Fibroblast of mammary gland (primary cell): ENCODE measurements around the gene PCDHGB4.

Source experiments
- DNase-seq: peaks from one replicate; pipeline ENCODE4 v3.0.0-alpha.2; 2010; ENCODE audit warnings: low read depth
- H3K4me3 ChIP-seq: 2 replicates; pipeline ENCODE4 v1.5.1; 2011; ENCODE audit warnings: low read depth, mild to moderate bottlenecking, low read length, moderate library complexity; ENCODE audit not compliant: control insufficient read depth
- CTCF ChIP-seq: conservative IDR thresholded peaks from 2 replicates; pipeline ENCODE4 v1.5.1; 2011; ENCODE audit warnings: low read depth, low read length, inconsistent platforms; ENCODE audit not compliant: control insufficient read depth, insufficient read depth

Gene PCDHGB4

GRCh38 chr5:141356950-141357349, 30.5 kb upstream of the PCDHGB4 start:
- DNase-seq: no peak
- H3K4me3 ChIP-seq: no peak overlapping the region
- TF ChIP-seq CTCF: no peak

GRCh38 chr5:141359790-141360426, 27.6 kb upstream of the PCDHGB4 start, which contains the start of gene PCDHGB2:
Gene PCDHGB2 (plus strand): TSS chr5:141359994. CDS start chr5:141360136, 142 bp downstream.
- peak; percentile 63 for DNase-seq
- H3K4me3 ChIP-seq: peak within 1 kb of the TSS; percentile 31
- TF ChIP-seq CTCF: peak; percentile 52

- TF ChIP-seq CTCF: no peak
- DNase-seq: no peak
- no peak overlapping the region for H3K4me3 ChIP-seq
These were observed 26.8 kb upstream of the PCDHGB4 start for GRCh38 chr5:141360685-141361084.

- no peak for DNase-seq
- TF ChIP-seq CTCF: no peak
- H3K4me3 ChIP-seq: no peak overlapping the region
These were observed 24.8 kb upstream of the PCDHGB4 start for GRCh38 chr5:141362719-141363118.

- peak; percentile 28 for DNase-seq
- peak; percentile 15 for TF ChIP-seq CTCF
- H3K4me3 ChIP-seq: peak within 1 kb of the TSS; percentile 4
These were observed 23.4 kb upstream of the PCDHGB4 start, which contains the start of gene PCDHGA5 for GRCh38 chr5:141363952-141364660. Gene PCDHGA5 (plus strand): TSS chr5:141364162. CDS start chr5:141364331, 169 bp downstream.

- no peak overlapping the region for H3K4me3 ChIP-seq
- no peak for TF ChIP-seq CTCF
- no peak for DNase-seq
These were observed 21.2 kb upstream of the PCDHGB4 start for GRCh38 chr5:141366016-141366896.
